ENCODE results near the gene BTD.

DNA sequence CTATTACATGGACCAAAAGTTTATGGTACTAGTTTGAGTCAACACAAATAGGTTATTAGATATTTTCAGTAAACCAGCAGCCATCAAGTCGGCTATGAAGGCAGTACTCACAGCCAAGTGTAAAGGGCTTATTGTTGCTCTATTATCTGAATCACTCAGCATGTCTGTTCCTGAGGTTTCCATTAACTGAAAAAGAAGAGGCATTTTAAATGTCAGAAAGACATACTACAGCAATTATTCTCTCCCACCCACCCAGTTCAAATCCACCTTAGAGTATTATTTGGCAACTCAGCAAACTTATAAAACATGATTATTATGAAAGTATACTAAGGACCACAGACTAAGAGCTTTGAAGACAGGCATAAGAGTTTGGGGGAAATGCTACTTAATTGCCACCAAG is 93.1 kb downstream of the BTD start:
- TF ChIP-seq, protein P1, sequence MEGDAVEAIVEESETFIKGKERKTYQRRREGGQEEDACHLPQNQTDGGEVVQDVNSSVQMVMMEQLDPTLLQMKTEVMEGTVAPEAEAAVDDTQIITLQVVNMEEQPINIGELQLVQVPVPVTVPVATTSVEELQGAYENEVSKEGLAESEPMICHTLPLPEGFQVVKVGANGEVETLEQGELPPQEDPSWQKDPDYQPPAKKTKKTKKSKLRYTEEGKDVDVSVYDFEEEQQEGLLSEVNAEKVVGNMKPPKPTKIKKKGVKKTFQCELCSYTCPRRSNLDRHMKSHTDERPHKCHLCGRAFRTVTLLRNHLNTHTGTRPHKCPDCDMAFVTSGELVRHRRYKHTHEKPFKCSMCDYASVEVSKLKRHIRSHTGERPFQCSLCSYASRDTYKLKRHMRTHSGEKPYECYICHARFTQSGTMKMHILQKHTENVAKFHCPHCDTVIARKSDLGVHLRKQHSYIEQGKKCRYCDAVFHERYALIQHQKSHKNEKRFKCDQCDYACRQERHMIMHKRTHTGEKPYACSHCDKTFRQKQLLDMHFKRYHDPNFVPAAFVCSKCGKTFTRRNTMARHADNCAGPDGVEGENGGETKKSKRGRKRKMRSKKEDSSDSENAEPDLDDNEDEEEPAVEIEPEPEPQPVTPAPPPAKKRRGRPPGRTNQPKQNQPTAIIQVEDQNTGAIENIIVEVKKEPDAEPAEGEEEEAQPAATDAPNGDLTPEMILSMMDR (IDR thresholded peaks at IDR 0.05; ENCODE audit: low read depth, low read length, poor library complexity, severe bottlenecking), result no peak
- TF ChIP-seq EZH2phosphoT487 (IDR thresholded peaks at IDR 0.05; ENCODE audit: borderline replicate concordance, low read length), result no peak

Measured in DOHH2 (cell line).